Measurements from ENCODE around the gene SRPK1. TPM values are rescaled to one million over a fixed set of nuclear protein-coding genes. Genes with fewer than 3 reads are reported as not detected.

The SRPK1 gene
- total and polyA plus RNA-seq, 2 of the 8 experiments (the other 6 are each of a cell fraction or from before 2014, with no cell fraction given), result 25.7 to 116 TPM

- TF ChIP-seq RNF2 (IDR thresholded peaks at IDR 0.05; ENCODE audit: borderline replicate concordance, low read depth, low read length, missing control alignments, poor library complexity, severe bottlenecking) (no peak), RFX5 (IDR thresholded peaks at IDR 0.05; ENCODE audit: borderline replicate concordance, low read depth, low read length) (no peak), SP4 (IDR thresholded peaks at IDR 0.05; ENCODE audit: low read length) (no peak), CREB1 (IDR thresholded peaks at IDR 0.05) (no peak), MAX (IDR thresholded peaks at IDR 0.05) (no peak)
These were observed 109.8 kb downstream of the SRPK1 start (continued) for GRCh38 chr6:35810971-35811698.
